Measurements from ENCODE around the gene TSHB.

GRCh38 chr1:115012434-115012833, 17.2 kb upstream of the TSHB start:
- TF ChIP-seq CTCF (IDR thresholded peaks at IDR 0.05) (no peak), POLR2A (IDR thresholded peaks at IDR 0.05) (no peak)
